ENCODE results near the gene HPS6. TPM values are rescaled to one million over a fixed set of nuclear protein-coding genes. Genes with fewer than 3 reads are reported as not detected.

Gene HPS6
- total RNA-seq, 1 donor from 2014 or later: 25.1 TPM

- no peaks in the 10 kb centered on the region for H3K9me3 Mint-ChIP-seq (ENCODE audit: unreplicated experiment)
- peak overlapping the region; percentile 91 for H3K27ac Mint-ChIP-seq (ENCODE audit: unreplicated experiment)
- no peak for DNase-seq (ENCODE audit: low spot score)
- H3K4me3 Mint-ChIP-seq (ENCODE audit: unreplicated experiment): peak overlapping the region; percentile 87
- TF ChIP-seq CTCF (IDR thresholded peaks at IDR 0.05; ENCODE audit: unreplicated experiment): no peak
- peaks cover 62% of the 10 kb centered on the region for H3K4me1 Mint-ChIP-seq (ENCODE audit: unreplicated experiment)
- H3K36me3 Mint-ChIP-seq (ENCODE audit: low read depth, unreplicated experiment): peaks cover 13% of the 10 kb centered on the region
- H3K27me3 Mint-ChIP-seq (ENCODE audit: unreplicated experiment): peaks cover 21% of the 10 kb centered on the region
These were observed 50.6 kb downstream of the HPS6 start for GRCh38 chr10:102115775-102116174.

GRCh38 chr10:102116656-102117055 is 51.5 kb downstream of the HPS6 start:
- TF ChIP-seq CTCF (IDR thresholded peaks at IDR 0.05; ENCODE audit: unreplicated experiment): no peak
- H3K4me1 Mint-ChIP-seq (ENCODE audit: unreplicated experiment): peaks cover 69% of the 10 kb centered on the region
- H3K27me3 Mint-ChIP-seq (ENCODE audit: unreplicated experiment): peaks cover 23% of the 10 kb centered on the region
- peak overlapping the region; percentile 68 for H3K4me3 Mint-ChIP-seq (ENCODE audit: unreplicated experiment)
- no peaks in the 10 kb centered on the region for H3K9me3 Mint-ChIP-seq (ENCODE audit: unreplicated experiment)
- DNase-seq (ENCODE audit: low spot score): no peak
- peaks cover 12% of the 10 kb centered on the region for H3K36me3 Mint-ChIP-seq (ENCODE audit: low read depth, unreplicated experiment)
- H3K27ac Mint-ChIP-seq (ENCODE audit: unreplicated experiment): peak overlapping the region; percentile 74

Other genes starting within 250 kb of the HPS6 start
- 115 TPM for gene OGA, start 246.9 kb upstream of the HPS6 start, total RNA-seq (ENCODE audit: unreplicated experiment)
- 7.7 TPM for gene KCNIP2, start 221.5 kb upstream of the HPS6 start, total RNA-seq (ENCODE audit: unreplicated experiment)
- gene ARMH3, start 9.2 kb upstream of the HPS6 start, total RNA-seq (ENCODE audit: unreplicated experiment): 20.5 TPM
- 160 TPM for gene LDB1, start 55.0 kb downstream of the HPS6 start, total RNA-seq (ENCODE audit: unreplicated experiment)
- gene PPRC1, start 67.7 kb downstream of the HPS6 start, total RNA-seq (ENCODE audit: unreplicated experiment): 29.9 TPM
- gene NOLC1, start 87.0 kb downstream of the HPS6 start, total RNA-seq (ENCODE audit: unreplicated experiment): 43.2 TPM
- gene ELOVL3, start 160.9 kb downstream of the HPS6 start, total RNA-seq (ENCODE audit: unreplicated experiment): not detected
- not detected for gene PITX3, start 176.2 kb downstream of the HPS6 start, total RNA-seq (ENCODE audit: unreplicated experiment)
- 45.1 TPM for gene GBF1, start 180.2 kb downstream of the HPS6 start, total RNA-seq (ENCODE audit: unreplicated experiment)

Measured in endothelial cell (in vitro differentiated cells).